NCI-H748 (cell line): ENCODE data around the gene YIF1B.
"Not testable (repeated sequence)": the region's sequence is repeated elsewhere in the genome, so short reads cannot be mapped to it uniquely, and the experiment has no call there.

Experiments
- DNase-seq: peaks from one replicate; lab custom pipeline; 2025; ENCODE audit not compliant: unreplicated experiment; lab: John Stamatoyannopoulos, UW

The YIF1B gene

GRCh38 chr19:38315657-38316476, at the start of gene YIF1B:
TSS of gene YIF1B (minus strand) at chr19:38315947. CDS start at chr19:38315917, 30 bp downstream.
- DNase-seq, result peak; percentile 100

- DNase-seq, result not testable (repeated sequence)
Observed at GRCh38 chr19:38362946-38363688, 47.4 kb upstream of the YIF1B start.

GRCh38 chr19:38362076-38362945, 46.6 kb upstream of the YIF1B start:
- peak; percentile 95 for DNase-seq

GRCh38 chr19:38361633-38362075, 45.9 kb upstream of the YIF1B start:
- DNase-seq, result peak; percentile 96

- DNase-seq, result no peak
Observed at GRCh38 chr19:38360839-38361631, 45.3 kb upstream of the YIF1B start.

- DNase-seq, result peak; percentile 40
Observed at GRCh38 chr19:38360351-38360750, 44.6 kb upstream of the YIF1B start.

- no peak for DNase-seq
Observed at GRCh38 chr19:38359242-38360021, 43.7 kb upstream of the YIF1B start.

GRCh38 chr19:38358071-38358470, 42.3 kb upstream of the YIF1B start:
- no peak for DNase-seq

- DNase-seq, result no peak
Observed at GRCh38 chr19:38355728-38356725, 40.3 kb upstream of the YIF1B start.

- DNase-seq, result no peak
Observed at GRCh38 chr19:38352611-38353010, 36.9 kb upstream of the YIF1B start.

- DNase-seq, result no peak
Observed at GRCh38 chr19:38351865-38352395, 36.2 kb upstream of the YIF1B start.

GRCh38 chr19:38350883-38351282, 35.1 kb upstream of the YIF1B start:
- DNase-seq, result no peak

GRCh38 chr19:38346837-38347236, 31.1 kb upstream of the YIF1B start:
- no peak for DNase-seq

GRCh38 chr19:38340927-38341326, 25.2 kb upstream of the YIF1B start:
- DNase-seq, result no peak

- DNase-seq, result not testable (repeated sequence)
Observed at GRCh38 chr19:38339011-38339410, 23.3 kb upstream of the YIF1B start.

- no peak for DNase-seq
Observed at GRCh38 chr19:38337360-38337653, 21.6 kb upstream of the YIF1B start.

GRCh38 chr19:38336638-38337359, 21.1 kb upstream of the YIF1B start:
- peak; percentile 95 for DNase-seq
